Liver (tissue), 9 donors: ENCODE results near the gene MALRD1. TPM values are rescaled to one million over a fixed set of nuclear protein-coding genes. Genes with fewer than 3 reads are reported as not detected.

ENCODE experiments used
- DNase-seq: peaks from one replicate; pipeline ENCODE4 v3.0.0-alpha.2; 2017; ENCODE audit warnings: low spot score
- H3K27ac ChIP-seq, 2 donors: one replicate each; pipeline ENCODE4 v1.7.0; 2013; ENCODE audit warnings: inconsistent platforms in 2 of 2, low read length in 2 of 2, control low read depth in 1 of 2, low read depth in 1 of 2, mild to moderate bottlenecking in 1 of 2
- H3K27me3 ChIP-seq, 4 donors: one replicate each; pipeline versions ENCODE4 v1.6.1 to v1.7.0; 2013; ENCODE audit warnings: low read length in 3 of 4, inconsistent platforms in 1 of 4, mild to moderate bottlenecking in 1 of 4, moderate library complexity in 1 of 4; ENCODE audit not compliant: control insufficient read depth in 4 of 4, insufficient read depth in 4 of 4
- H3K36me3 ChIP-seq, 4 donors: one replicate each; pipeline versions ENCODE4 v1.6.1 to v1.7.0; 2013; ENCODE audit warnings: low read length in 3 of 4, mild to moderate bottlenecking in 3 of 4, low read depth in 1 of 4, moderate library complexity in 1 of 4; ENCODE audit not compliant: control insufficient read depth in 4 of 4, insufficient read depth in 3 of 4
- H3K4me1 ChIP-seq, 4 donors: one replicate each; pipeline versions ENCODE4 v1.6.1 to v1.7.0; 2013; ENCODE audit warnings: low read length in 3 of 4, mild to moderate bottlenecking in 3 of 4, moderate library complexity in 1 of 4; ENCODE audit not compliant: control insufficient read depth in 4 of 4, insufficient read depth in 4 of 4
- H3K4me3 ChIP-seq, 3 donors: one replicate each; pipeline versions ENCODE4 v1.6.1 to v1.7.0; 2013; ENCODE audit warnings: low read length in 3 of 3, control low read depth in 1 of 3, low read depth in 1 of 3, mild to moderate bottlenecking in 1 of 3
- H3K9ac ChIP-seq, 2 donors: one replicate each; pipeline ENCODE4 v1.7.0; 2013; ENCODE audit warnings: low read length in 2 of 2, mild to moderate bottlenecking in 2 of 2, moderate library complexity in 2 of 2, control low read depth in 1 of 2, low read depth in 1 of 2
- H3K9me3 ChIP-seq, 4 donors: one replicate each; pipeline versions ENCODE4 v1.6.1 to v1.7.0; 2013; ENCODE audit warnings: low read length in 3 of 4; ENCODE audit not compliant: control insufficient read depth in 4 of 4
- EGR1 ChIP-seq, 2 donors: IDR thresholded peaks; 2 replicates each; pipeline ENCODE4 v1.6.1; 2016 to 2018; ENCODE audit warnings: antibody characterized with exemption in 2 of 2, low read depth in 2 of 2
- FOXA2 ChIP-seq: IDR thresholded peaks from 2 replicates; pipeline ENCODE4 v1.6.1; 2016; ENCODE audit warnings: antibody characterized with exemption
- GABPA ChIP-seq, 2 donors: IDR thresholded peaks in 1 of 2; conservative IDR thresholded peaks in 1 of 2; 2 replicates each; pipeline ENCODE4 v1.6.1; 2016; ENCODE audit warnings: antibody characterized with exemption in 2 of 2, mild to moderate bottlenecking in 1 of 2, moderate library complexity in 1 of 2
- HNF4A ChIP-seq, 2 donors: conservative IDR thresholded peaks; 2 replicates each; pipeline ENCODE4 v1.6.1; 2016; ENCODE audit warnings: antibody characterized with exemption in 2 of 2, mild to moderate bottlenecking in 2 of 2
- HNF4G ChIP-seq: IDR thresholded peaks from 2 replicates; pipeline ENCODE4 v1.6.1; 2016; ENCODE audit warnings: antibody characterized with exemption
- JUND ChIP-seq, 2 donors: IDR thresholded peaks; 2 replicates each; pipeline ENCODE4 v1.6.1; 2016; ENCODE audit warnings: antibody characterized with exemption in 2 of 2
- NR2F2 ChIP-seq: IDR thresholded peaks from 2 replicates; pipeline ENCODE4 v1.6.1; 2016; ENCODE audit warnings: antibody characterized with exemption
- RAD21 ChIP-seq, 2 donors: IDR thresholded peaks; 2 replicates each; pipeline ENCODE4 v1.6.1; 2016; ENCODE audit warnings: antibody characterized with exemption in 2 of 2, mild to moderate bottlenecking in 2 of 2
- RXRA ChIP-seq, 2 donors: IDR thresholded peaks; 2 replicates each; pipeline ENCODE4 v1.6.1; 2017 to 2018; ENCODE audit warnings: antibody characterized with exemption in 2 of 2, mild to moderate bottlenecking in 1 of 2
- SP1 ChIP-seq: IDR thresholded peaks from 2 replicates; pipeline ENCODE4 v1.6.1; 2018; ENCODE audit warnings: antibody characterized with exemption, mild to moderate bottlenecking
- TAF1 ChIP-seq: conservative IDR thresholded peaks from 2 replicates; pipeline ENCODE4 v1.6.1; 2016; ENCODE audit warnings: antibody characterized with exemption, mild to moderate bottlenecking
- YY1 ChIP-seq: IDR thresholded peaks from 2 replicates; pipeline ENCODE4 v1.6.1; 2016; ENCODE audit warnings: antibody characterized with exemption, mild to moderate bottlenecking
- WGBS: extraction: QIAGEN DNeasy Blood & Tissue Kit; methylation state at CpG from one replicate; pipeline ENCODE4 v1.1.7; 2013; 5-methylcytosine and 5-hydroxymethylcytosine counted together
- polyA plus RNA-seq, 2 donors: library from polyadenylated mRNA; stranded (reverse) in 1 of 2; unstranded in 1 of 2; fragments of 200-250 nt in 1 of 2; fragments of >200 nt in 1 of 2; fragmentation: Nextera tagmentation in 1 of 2; extraction: Ambion mirVana in 1 of 2; gene quantifications; one replicate each; pipeline versions ENCODE4 v1.2.1 to v1.2.3, GENCODE V29; 2013 to 2015
- total RNA-seq, 2 donors: library from RNA; depleted of rRNA; stranded (reverse); fragments of >200 nt; gene quantifications; one replicate each; pipeline ENCODE4 v1.2.3, GENCODE V29; 2014
- TF ChIP-seq, protein P1 (sequence below): IDR thresholded peaks from 2 replicates; pipeline ENCODE4 v1.6.1; 2016; ENCODE audit warnings: antibody characterized with exemption
- TF ChIP-seq, protein P2 (sequence below): IDR thresholded peaks from 2 replicates; pipeline ENCODE4 v1.6.1; 2016; ENCODE audit warnings: antibody characterized with exemption, mild to moderate bottlenecking
- TF ChIP-seq, protein P3 (sequence below): IDR thresholded peaks from 2 replicates; pipeline ENCODE4 v1.6.1; 2016; ENCODE audit warnings: antibody characterized with exemption
- donor health status: healthy.
- donor health status: healthy.
- donor health status: healthy.
- donor health status: healthy.
- donor health status: healthy.

MALRD1 gene
- total RNA-seq (under 1 TPM; 0.37 to 0.59 TPM), polyA plus RNA-seq (not detected)

DNA sequence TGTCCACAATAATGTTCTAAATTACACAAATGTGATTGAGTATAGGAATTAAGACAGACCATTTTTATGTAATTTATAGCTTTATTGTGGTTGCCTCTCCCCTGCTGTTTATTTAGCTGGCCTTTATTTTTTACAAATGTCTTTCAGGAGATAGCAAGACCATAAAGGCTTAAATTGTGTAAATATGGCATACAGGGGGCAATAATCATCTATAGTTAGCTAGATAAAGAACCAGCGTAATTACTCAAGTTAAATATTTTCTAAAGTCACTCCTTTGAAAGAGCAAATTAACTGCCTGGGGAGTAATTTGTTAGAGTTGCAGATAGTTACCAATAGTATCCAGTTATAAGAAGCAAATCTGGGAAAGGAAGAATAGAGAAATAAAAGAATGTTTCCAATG is at the start of gene MALRD1:
Gene MALRD1 (plus strand): TSS at position 313 of the 400 bp plus-strand sequence. CDS start 138 bp downstream, outside the sequence.
- Histone ChIP-seq H3K27me3 (no peaks in the 10 kb centered on the region), H3K27ac (no peak within 1 kb of the TSS), H3K4me3 (no peak within 1 kb of the TSS), H3K36me3 (no peaks in the 10 kb centered on the region), H3K9ac (no peak within 1 kb of the TSS), H3K9me3 (no peaks in the 10 kb centered on the region), H3K4me1 (no peaks in the 10 kb centered on the region)
- 69% methylated on average over 1 of the region's 1 CpG for WGBS
- DNase-seq, result no peak
- no peak for TF ChIP-seq JUND (IDR thresholded peaks at IDR 0.05)

DNA sequence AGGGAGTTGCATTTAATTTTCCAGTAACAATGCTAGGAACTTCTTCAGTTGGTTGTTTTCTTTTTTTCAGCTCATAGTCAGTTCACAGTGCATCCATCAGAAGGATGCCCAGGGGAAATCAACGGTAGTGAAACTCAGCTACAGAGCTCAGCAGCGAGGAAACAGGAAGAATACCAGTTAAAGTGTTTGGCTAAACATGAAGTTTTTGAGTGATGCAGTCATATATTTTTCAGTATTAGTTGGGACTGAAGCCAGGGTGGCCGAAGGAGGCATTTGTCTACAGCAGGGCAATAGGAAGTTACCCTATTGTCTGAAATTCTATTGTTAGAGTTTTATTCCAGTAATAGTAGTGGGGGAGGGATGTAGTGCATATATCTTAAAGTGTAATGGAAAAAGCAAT is 45.3 kb upstream of the MALRD1 start:
- no peak for DNase-seq
- no peak overlapping the region for H3K4me3 ChIP-seq
- H3K4me1 ChIP-seq, result no peaks in the 10 kb centered on the region
- TF ChIP-seq HNF4A (conservative IDR thresholded peaks at IDR 0.05), result no peak
- no peak for TF ChIP-seq GABPA (IDR thresholded peaks at IDR 0.05 in 1 of 2, conservative IDR thresholded peaks at IDR 0.05 in 1 of 2)
- TF ChIP-seq FOXA2, result no peak
- TF ChIP-seq SP1, result no peak
- no peak for TF ChIP-seq RXRA (IDR thresholded peaks at IDR 0.05)
- TF ChIP-seq, protein P1, sequence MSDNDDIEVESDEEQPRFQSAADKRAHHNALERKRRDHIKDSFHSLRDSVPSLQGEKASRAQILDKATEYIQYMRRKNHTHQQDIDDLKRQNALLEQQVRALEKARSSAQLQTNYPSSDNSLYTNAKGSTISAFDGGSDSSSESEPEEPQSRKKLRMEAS, result no peak
- no peak for TF ChIP-seq TAF1
- TF ChIP-seq, protein P2, sequence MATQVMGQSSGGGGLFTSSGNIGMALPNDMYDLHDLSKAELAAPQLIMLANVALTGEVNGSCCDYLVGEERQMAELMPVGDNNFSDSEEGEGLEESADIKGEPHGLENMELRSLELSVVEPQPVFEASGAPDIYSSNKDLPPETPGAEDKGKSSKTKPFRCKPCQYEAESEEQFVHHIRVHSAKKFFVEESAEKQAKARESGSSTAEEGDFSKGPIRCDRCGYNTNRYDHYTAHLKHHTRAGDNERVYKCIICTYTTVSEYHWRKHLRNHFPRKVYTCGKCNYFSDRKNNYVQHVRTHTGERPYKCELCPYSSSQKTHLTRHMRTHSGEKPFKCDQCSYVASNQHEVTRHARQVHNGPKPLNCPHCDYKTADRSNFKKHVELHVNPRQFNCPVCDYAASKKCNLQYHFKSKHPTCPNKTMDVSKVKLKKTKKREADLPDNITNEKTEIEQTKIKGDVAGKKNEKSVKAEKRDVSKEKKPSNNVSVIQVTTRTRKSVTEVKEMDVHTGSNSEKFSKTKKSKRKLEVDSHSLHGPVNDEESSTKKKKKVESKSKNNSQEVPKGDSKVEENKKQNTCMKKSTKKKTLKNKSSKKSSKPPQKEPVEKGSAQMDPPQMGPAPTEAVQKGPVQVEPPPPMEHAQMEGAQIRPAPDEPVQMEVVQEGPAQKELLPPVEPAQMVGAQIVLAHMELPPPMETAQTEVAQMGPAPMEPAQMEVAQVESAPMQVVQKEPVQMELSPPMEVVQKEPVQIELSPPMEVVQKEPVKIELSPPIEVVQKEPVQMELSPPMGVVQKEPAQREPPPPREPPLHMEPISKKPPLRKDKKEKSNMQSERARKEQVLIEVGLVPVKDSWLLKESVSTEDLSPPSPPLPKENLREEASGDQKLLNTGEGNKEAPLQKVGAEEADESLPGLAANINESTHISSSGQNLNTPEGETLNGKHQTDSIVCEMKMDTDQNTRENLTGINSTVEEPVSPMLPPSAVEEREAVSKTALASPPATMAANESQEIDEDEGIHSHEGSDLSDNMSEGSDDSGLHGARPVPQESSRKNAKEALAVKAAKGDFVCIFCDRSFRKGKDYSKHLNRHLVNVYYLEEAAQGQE, result no peak
- TF ChIP-seq HNF4G, result no peak
- TF ChIP-seq RAD21 (IDR thresholded peaks at IDR 0.05), result no peak
- TF ChIP-seq NR2F2, result no peak
- no peak for TF ChIP-seq JUND (IDR thresholded peaks at IDR 0.05)
- no peak for TF ChIP-seq YY1
- TF ChIP-seq, protein P3, sequence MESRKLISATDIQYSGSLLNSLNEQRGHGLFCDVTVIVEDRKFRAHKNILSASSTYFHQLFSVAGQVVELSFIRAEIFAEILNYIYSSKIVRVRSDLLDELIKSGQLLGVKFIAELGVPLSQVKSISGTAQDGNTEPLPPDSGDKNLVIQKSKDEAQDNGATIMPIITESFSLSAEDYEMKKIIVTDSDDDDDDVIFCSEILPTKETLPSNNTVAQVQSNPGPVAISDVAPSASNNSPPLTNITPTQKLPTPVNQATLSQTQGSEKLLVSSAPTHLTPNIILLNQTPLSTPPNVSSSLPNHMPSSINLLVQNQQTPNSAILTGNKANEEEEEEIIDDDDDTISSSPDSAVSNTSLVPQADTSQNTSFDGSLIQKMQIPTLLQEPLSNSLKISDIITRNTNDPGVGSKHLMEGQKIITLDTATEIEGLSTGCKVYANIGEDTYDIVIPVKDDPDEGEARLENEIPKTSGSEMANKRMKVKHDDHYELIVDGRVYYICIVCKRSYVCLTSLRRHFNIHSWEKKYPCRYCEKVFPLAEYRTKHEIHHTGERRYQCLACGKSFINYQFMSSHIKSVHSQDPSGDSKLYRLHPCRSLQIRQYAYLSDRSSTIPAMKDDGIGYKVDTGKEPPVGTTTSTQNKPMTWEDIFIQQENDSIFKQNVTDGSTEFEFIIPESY, result no peak
- TF ChIP-seq EGR1 (IDR thresholded peaks at IDR 0.05; ENCODE audit: low read depth in 2 of 2), result no peak
- H3K9ac ChIP-seq, result no peak overlapping the region
- no peaks in the 10 kb centered on the region for H3K9me3 ChIP-seq
- no peaks in the 10 kb centered on the region for H3K36me3 ChIP-seq
- 56% methylated on average over 3 of the region's 3 CpGs for WGBS
- no peaks in the 10 kb centered on the region for H3K27me3 ChIP-seq
- H3K27ac ChIP-seq, result no peak overlapping the region
